SHP77 treated with DMSO at 0.1 percent for 48 hours (cell line): ENCODE data around the gene SPTBN5.

ENCODE experiments used
- DNase-seq: peaks from one replicate; lab custom pipeline; 2025; lab: John Stamatoyannopoulos, UW

Gene SPTBN5

GRCh38 chr15:41804916-41805666 lies 88.8 kb downstream of the SPTBN5 start:
- no peak for DNase-seq

- no peak for DNase-seq
Observed at GRCh38 chr15:41804361-41804760, 89.5 kb downstream of the SPTBN5 start.

- DNase-seq: no peak
Observed at GRCh38 chr15:41801850-41802455, 91.9 kb downstream of the SPTBN5 start.

- no peak for DNase-seq
Observed at GRCh38 chr15:41801185-41801584, 92.7 kb downstream of the SPTBN5 start.

- no peak for DNase-seq
Observed at GRCh38 chr15:41799488-41799805, 94.4 kb downstream of the SPTBN5 start.

GRCh38 chr15:41798607-41799487 lies 95.0 kb downstream of the SPTBN5 start:
- DNase-seq: no peak
